HG02885 (cell line): ENCODE results near the gene PLCB4.

Experiments
- ATAC-seq: cut with Tn5 transposase; IDR thresholded peaks from one replicate; pipeline ENCODE4 v1.9.1; 2021; ENCODE audit warnings: mild to moderate bottlenecking; ENCODE audit not compliant: unreplicated experiment, poor library complexity

PLCB4 gene

GRCh38 chr20:9161311-9161710, 92.4 kb downstream of the PLCB4 start:
- ATAC-seq = no peak

- ATAC-seq = no peak
Measured at GRCh38 chr20:9163251-9163650, 94.4 kb downstream of the PLCB4 start.

- no peak for ATAC-seq
Measured at GRCh38 chr20:9163995-9164394, 95.1 kb downstream of the PLCB4 start.

GRCh38 chr20:9165261-9165660, 96.4 kb downstream of the PLCB4 start:
- no peak for ATAC-seq

- ATAC-seq = no peak
Measured at GRCh38 chr20:9166153-9166780, 97.4 kb downstream of the PLCB4 start.

- ATAC-seq = no peak
Measured at GRCh38 chr20:9169409-9169808, 100.5 kb downstream of the PLCB4 start.

- ATAC-seq = no peak
Measured at GRCh38 chr20:9172851-9173250, 104.0 kb downstream of the PLCB4 start.

GRCh38 chr20:9177278-9177677, 108.4 kb downstream of the PLCB4 start:
- ATAC-seq = no peak

- no peak for ATAC-seq
Measured at GRCh38 chr20:9179193-9179802, 110.4 kb downstream of the PLCB4 start.

GRCh38 chr20:9179867-9180266, 111.0 kb downstream of the PLCB4 start:
- ATAC-seq = no peak

- ATAC-seq = no peak
Measured at GRCh38 chr20:9180481-9181257, 111.8 kb downstream of the PLCB4 start.

GRCh38 chr20:9185511-9185910, 116.6 kb downstream of the PLCB4 start:
- ATAC-seq = no peak

GRCh38 chr20:9186396-9186795, 117.5 kb downstream of the PLCB4 start:
- ATAC-seq = no peak

- no peak for ATAC-seq
Measured at GRCh38 chr20:9195031-9195430, 126.1 kb downstream of the PLCB4 start.

- ATAC-seq = no peak
Measured at GRCh38 chr20:9196110-9196509, 127.2 kb downstream of the PLCB4 start.

- ATAC-seq = no peak
Measured at GRCh38 chr20:9198460-9198859, 129.6 kb downstream of the PLCB4 start.

- no peak for ATAC-seq
Measured at GRCh38 chr20:9200196-9200595, 131.3 kb downstream of the PLCB4 start.

GRCh38 chr20:9200620-9201019, 131.7 kb downstream of the PLCB4 start:
- no peak for ATAC-seq

- no peak for ATAC-seq
Measured at GRCh38 chr20:9202420-9203080, 133.7 kb downstream of the PLCB4 start.

- no peak for ATAC-seq
Measured at GRCh38 chr20:9203081-9203447, 134.2 kb downstream of the PLCB4 start.

GRCh38 chr20:9204979-9205378, 136.1 kb downstream of the PLCB4 start:
- no peak for ATAC-seq
